GM18505 (cell line): ENCODE data around the gene GRIK4.

ENCODE experiments used
- ATAC-seq: cut with Tn5 transposase; IDR thresholded peaks from one replicate; pipeline ENCODE4 v1.9.1; 2021; ENCODE audit not compliant: unreplicated experiment
- POLR2A ChIP-seq: IDR thresholded peaks from 4 replicates; pipeline ENCODE4 v1.6.1; 2011; ENCODE audit warnings: borderline replicate concordance; ENCODE audit not compliant: insufficient read depth, insufficient read length; ENCODE audit errors: extremely low read depth

GRIK4 gene

GRCh38 chr11:120703358-120704152 is 192.0 kb downstream of the GRIK4 start:
- no peak for ATAC-seq

GRCh38 chr11:120704256-120704750 is 192.8 kb downstream of the GRIK4 start:
- ATAC-seq: no peak
- TF ChIP-seq POLR2A: no peak

More at GRCh38 chr11:120703358-120704152, 192.0 kb downstream of the GRIK4 start:
- no peak for TF ChIP-seq POLR2A

DNA sequence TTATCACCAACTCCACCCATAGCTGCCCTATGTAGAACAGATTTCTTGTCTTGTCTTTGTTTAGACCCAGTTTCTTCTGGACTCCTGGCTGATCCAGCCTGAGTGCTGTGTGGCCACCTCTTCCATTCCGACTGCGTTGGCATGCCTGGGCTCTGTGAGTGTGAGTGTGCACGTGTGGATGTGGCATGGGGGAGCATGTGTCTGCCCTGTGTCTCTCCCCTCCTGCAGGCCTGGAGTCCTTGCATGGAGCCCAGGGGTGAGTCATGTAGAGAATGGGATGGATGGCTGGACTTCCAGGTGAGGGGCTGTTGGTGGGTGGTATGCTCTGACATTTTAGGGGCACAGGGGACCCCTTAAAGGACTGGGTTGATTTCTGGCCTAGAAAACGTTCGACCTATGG is 194.7 kb downstream of the GRIK4 start:
- no peak for ATAC-seq
- no peak for TF ChIP-seq POLR2A

DNA sequence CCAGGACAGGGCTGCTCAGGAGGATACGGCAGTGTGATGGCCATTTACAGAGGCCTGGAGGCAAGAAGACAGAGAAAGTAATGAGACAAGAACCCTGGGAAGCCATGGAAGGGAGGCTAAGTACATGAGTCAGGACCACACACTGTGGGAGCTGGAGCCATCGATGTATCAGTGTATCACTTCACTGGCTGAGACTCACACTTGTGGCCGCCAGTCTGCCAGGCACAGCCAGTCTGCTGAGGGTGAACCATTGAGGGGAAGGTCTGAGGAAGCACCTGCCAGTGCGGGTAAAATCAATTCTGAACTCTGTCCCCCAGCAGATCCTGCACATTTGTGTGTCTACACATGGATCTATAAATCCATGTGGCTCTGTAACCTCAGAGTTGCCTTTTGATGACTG is 195.6 kb downstream of the GRIK4 start:
- no peak for TF ChIP-seq POLR2A
- no peak for ATAC-seq

GRCh38 chr11:120707663-120708062 is 196.1 kb downstream of the GRIK4 start:
- no peak for ATAC-seq
- no peak for TF ChIP-seq POLR2A

DNA sequence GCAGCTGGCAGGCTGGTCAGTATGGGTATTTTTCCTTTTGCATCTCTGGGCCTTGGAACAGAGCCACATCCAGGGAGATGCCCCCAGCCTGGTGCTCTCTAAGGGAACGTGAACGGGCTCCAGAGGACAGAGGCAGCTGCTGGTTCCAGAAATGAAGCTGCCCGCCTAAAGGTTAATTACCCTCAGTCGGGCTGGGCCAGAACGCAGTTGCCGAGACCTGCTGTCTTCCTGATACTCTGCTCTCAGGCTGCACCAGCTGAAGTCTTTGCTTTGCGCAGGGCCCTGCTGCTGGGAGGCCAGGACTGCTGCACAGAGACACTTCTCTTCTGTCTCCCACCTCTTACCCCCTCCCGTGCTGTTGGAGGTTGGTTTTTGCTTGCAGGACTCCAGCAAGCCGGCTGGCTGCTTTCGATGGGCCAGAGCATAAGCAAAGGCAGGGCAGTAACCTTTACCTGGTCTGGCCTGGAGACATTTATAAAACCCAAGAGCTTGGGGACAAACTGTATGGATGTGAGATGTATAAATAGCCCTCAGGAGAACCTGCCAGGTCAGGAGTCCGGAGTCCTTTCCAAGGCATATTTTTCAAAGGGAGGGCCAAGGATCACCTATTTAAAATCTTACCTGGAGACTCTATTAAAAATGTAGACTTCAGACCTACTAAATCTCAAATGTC is 197.1 kb downstream of the GRIK4 start:
- ATAC-seq: no peak
- no peak for TF ChIP-seq POLR2A

DNA sequence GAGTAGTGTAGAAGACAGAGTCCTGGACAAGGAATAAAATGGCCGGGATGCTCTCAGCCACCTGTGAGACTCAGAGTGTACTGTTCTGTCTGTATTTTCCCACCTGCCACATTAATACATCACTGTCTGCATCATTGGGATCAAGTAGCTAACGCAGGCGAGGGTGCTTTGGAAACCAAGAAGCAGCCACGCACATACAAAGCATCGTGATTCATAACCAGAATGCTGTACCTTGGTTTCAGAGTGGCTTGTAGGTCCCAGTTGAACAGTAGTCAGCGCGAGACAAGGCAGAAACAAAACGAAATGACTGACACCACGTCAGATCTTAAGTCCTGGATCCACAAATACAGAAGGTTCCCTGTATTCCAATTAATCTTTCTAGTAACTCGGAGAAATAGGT is 198.3 kb downstream of the GRIK4 start:
- TF ChIP-seq POLR2A: no peak
- ATAC-seq: peak; percentile 58

- no peak for ATAC-seq
- no peak for TF ChIP-seq POLR2A
Observed at GRCh38 chr11:120710354-120711131, 199.0 kb downstream of the GRIK4 start.

DNA sequence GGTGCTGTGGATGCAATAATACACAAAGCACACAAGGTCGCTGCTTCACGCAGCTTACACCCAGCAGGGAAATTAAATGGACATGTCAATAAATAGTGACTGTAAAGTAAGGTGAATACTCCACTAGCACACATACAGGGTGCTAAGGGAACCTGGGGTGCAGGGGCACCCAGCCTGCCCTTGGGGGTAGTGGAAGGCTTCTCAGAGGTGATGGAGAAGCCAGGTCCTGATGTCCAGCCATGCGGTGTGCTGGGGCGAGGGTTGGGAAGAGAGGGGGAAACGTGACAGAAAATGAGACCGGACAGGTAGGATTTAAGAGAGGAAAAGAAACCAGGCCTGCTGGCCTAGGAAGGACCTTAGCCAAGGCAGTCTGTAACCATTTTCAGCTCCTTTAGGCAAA is 200.5 kb downstream of the GRIK4 start:
- ATAC-seq: no peak
- no peak for TF ChIP-seq POLR2A

- TF ChIP-seq POLR2A: no peak
- ATAC-seq: no peak
Observed at GRCh38 chr11:120712881-120713280, 201.3 kb downstream of the GRIK4 start.

DNA sequence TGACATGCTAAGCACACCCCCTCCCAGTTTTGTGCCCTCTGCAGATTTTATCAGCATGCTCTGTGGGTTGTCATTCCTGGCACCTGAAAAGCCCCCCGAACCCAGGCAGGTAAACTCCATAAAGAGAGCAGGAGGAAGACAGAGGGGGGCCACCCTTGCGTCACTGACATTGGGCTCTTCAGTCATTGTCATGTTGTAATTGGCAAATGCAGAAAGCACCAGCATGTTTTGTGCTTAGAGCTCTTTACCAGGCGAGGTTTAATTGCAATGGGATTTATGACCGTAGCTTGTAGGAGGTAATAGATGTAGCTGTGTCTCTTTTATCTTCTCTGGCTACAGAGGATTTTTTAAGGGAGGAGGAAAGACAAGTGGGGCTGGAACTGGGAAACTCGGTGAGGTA is 201.7 kb downstream of the GRIK4 start:
- TF ChIP-seq POLR2A: no peak
- no peak for ATAC-seq

- no peak for ATAC-seq
- no peak for TF ChIP-seq POLR2A
Observed at GRCh38 chr11:120714438-120714837, 202.9 kb downstream of the GRIK4 start.

GRCh38 chr11:120715239-120715638 is 203.7 kb downstream of the GRIK4 start:
- ATAC-seq: no peak

GRCh38 chr11:120717042-120717441 is 205.5 kb downstream of the GRIK4 start:
- ATAC-seq: no peak
- no peak for TF ChIP-seq POLR2A

More at GRCh38 chr11:120715239-120715638, 203.7 kb downstream of the GRIK4 start:
- no peak for TF ChIP-seq POLR2A

DNA sequence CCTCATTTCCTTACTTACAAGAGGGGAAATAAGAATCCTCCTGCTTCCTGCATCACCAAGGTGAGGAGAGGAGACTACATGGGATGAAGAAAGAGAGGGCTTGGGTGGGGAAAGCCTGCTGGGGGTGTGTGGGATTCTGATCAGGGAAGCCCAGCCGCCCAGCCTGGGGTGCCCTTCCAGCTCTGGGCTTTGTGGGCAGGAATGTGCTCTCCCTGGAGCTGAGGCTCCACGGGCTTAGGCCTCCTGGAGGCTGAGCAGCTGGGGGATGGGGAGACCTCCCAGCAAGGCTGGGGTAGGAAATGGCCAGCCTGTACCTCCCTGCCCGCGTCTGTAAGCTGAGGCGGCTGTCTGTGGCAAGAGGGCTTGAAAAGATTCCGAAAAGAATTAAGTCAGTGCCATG is 206.1 kb downstream of the GRIK4 start:
- TF ChIP-seq POLR2A: no peak
- no peak for ATAC-seq
